HepG2 (cell line): ENCODE data around the gene PEBP1. TPM values are rescaled to one million over a fixed set of nuclear protein-coding genes. Genes with fewer than 3 reads are reported as not detected.

Experiments
- AFF4 ChIP-seq: sonication (generic); formaldehyde crosslinking; IDR thresholded peaks from 2 replicates; pipeline ENCODE4 v1.4.0; 2020; ENCODE audit warnings: missing genetic modification reagents
- FUBP1 ChIP-seq: sonication (generic); formaldehyde crosslinking; IDR thresholded peaks from 2 replicates; pipeline ENCODE4 v1.5.1; 2020; ENCODE audit warnings: missing genetic modification reagents, mild to moderate bottlenecking, borderline replicate concordance
- GLMP ChIP-seq: sonication (generic); formaldehyde crosslinking; IDR thresholded peaks from 2 replicates; pipeline ENCODE4 v1.9.0; 2021; ENCODE audit warnings: missing genetic modification reagents, mild to moderate bottlenecking, borderline replicate concordance
- KAT7 ChIP-seq: IDR thresholded peaks from 2 replicates; pipeline ENCODE4 v1.6.1; 2018; ENCODE audit warnings: borderline replicate concordance, missing compliant biosample characterization
- NR1H2 ChIP-seq: sonication (generic); formaldehyde crosslinking; IDR thresholded peaks from 2 replicates; pipeline ENCODE4 v1.8.1; 2022; ENCODE audit warnings: low read depth, missing genetic modification reagents, borderline replicate concordance
- PRDM10 ChIP-seq: sonication (generic); formaldehyde crosslinking; IDR thresholded peaks from 2 replicates; pipeline ENCODE4 v1.4.0; 2020; ENCODE audit warnings: low read depth, missing genetic modification reagents
- SIN3B ChIP-seq: fragments of 150-350 bp; IDR thresholded peaks from 2 replicates; pipeline ENCODE4 v1.6.1; 2014; ENCODE audit warnings: low read length
- THRA ChIP-seq: sonication (generic); formaldehyde crosslinking; IDR thresholded peaks from 2 replicates; pipeline ENCODE4 v1.4.0; 2020; ENCODE audit warnings: missing genetic modification reagents, borderline replicate concordance
- ZFP41 ChIP-seq: sonication (generic); formaldehyde crosslinking; IDR thresholded peaks from 2 replicates; pipeline ENCODE4 v1.4.0; 2020; ENCODE audit warnings: mild to moderate bottlenecking, missing genetic modification reagents, borderline replicate concordance
- ZNF10 ChIP-seq: sonication (generic); formaldehyde crosslinking; IDR thresholded peaks from 2 replicates; pipeline ENCODE4 v1.4.0; 2020; ENCODE audit warnings: mild to moderate bottlenecking, low read depth, missing genetic modification reagents, borderline replicate concordance
- ZNF260 ChIP-seq: sonication (generic); formaldehyde crosslinking; IDR thresholded peaks from 2 replicates; pipeline ENCODE4 v1.4.0; 2020; ENCODE audit warnings: missing genetic modification reagents, low read depth, mild to moderate bottlenecking, borderline replicate concordance
- ZNF607 ChIP-seq: sonication (generic); formaldehyde crosslinking; IDR thresholded peaks from 2 replicates; pipeline ENCODE4 v1.5.1; 2020; ENCODE audit warnings: missing genetic modification reagents, mild to moderate bottlenecking, borderline replicate concordance
- ZNF841 ChIP-seq: sonication (generic); formaldehyde crosslinking; IDR thresholded peaks from 2 replicates; pipeline ENCODE4 v1.8.1; 2023; ENCODE audit warnings: missing genetic modification reagents, borderline replicate concordance
- ZUFSP ChIP-seq: sonication (generic); formaldehyde crosslinking; IDR thresholded peaks from 2 replicates; pipeline ENCODE4 v1.9.0; 2021; ENCODE audit warnings: missing genetic modification reagents, mild to moderate bottlenecking, borderline replicate concordance
- polyA plus RNA-seq, 8 experiments: library from polyadenylated mRNA; depleted of rRNA in 3 of 8; stranded (reverse) in 7 of 8; unstranded in 1 of 8; fragments of >200 nt; fragmentation: Illumina TruSeq in 4 of 8; extraction: Trizol in 4 of 8; gene quantifications; 2 replicates each; pipeline versions ENCODE4 v1.2.1 to v1.2.3, GENCODE V29; 2011 to 2016; ENCODE audit warnings: low read depth in 4 of 8, missing spikeins in 1 of 8, mixed read lengths in 1 of 8; ENCODE audit not compliant: insufficient read depth in 1 of 8
- total RNA-seq, 5 experiments: library from RNA; depleted of rRNA; stranded (reverse); fragments of >200 nt; fragmentation: Illumina TruSeq; extraction: Trizol; gene quantifications; 2 replicates each; pipeline ENCODE4 v1.2.3, GENCODE V29; 2016; ENCODE audit warnings: low read depth in 1 of 5

The PEBP1 gene
- total and polyA plus RNA-seq, 2 of the 13 experiments (the other 11 are each of a cell fraction or from before 2014, with no cell fraction given) = 538 to 1,505 TPM

GRCh38 chr12:118136559-118137003 lies 657 bp downstream of the PEBP1 start (continued):
- TF ChIP-seq AFF4 (CRISPR knock-in tag) (no peak), KAT7 (CRISPR knock-in tag) (no peak), ZNF841 (CRISPR knock-in tag) (no peak), ZNF10 (CRISPR knock-in tag) (no peak), GLMP (CRISPR knock-in tag) (no peak), ZFP41 (CRISPR knock-in tag) (no peak), ZUFSP (CRISPR knock-in tag) (no peak), ZNF260 (no peak), FUBP1 (no peak), PRDM10 (CRISPR knock-in tag) (no peak), THRA (CRISPR knock-in tag) (0 out of 2 replicates have a peak, but pooled peaks have one; percentile 12), SIN3B (no peak), NR1H2 (CRISPR knock-in tag) (no peak), ZNF607 (no peak)
